ENCODE results near the gene CP. TPM values are rescaled to one million over a fixed set of nuclear protein-coding genes. Genes with fewer than 3 reads are reported as not detected.
"Not testable (repeated sequence)": the region's sequence is repeated elsewhere in the genome, so short reads cannot be mapped to it uniquely, and the experiment has no call there.

CP gene
- polyA plus RNA-seq, 3 donors, result 0.04 TPM; not detected in 2

GRCh38 chr3:149198611-149199010 lies 23.0 kb downstream of the CP start:
- no peak for DNase-seq
- Mint-ChIP-seq H3K27me3 (ENCODE audit: low read depth in 3 of 3) (peaks cover 1 to 6% (median 5%) of the 10 kb centered on the region in 3 donors), H3K4me1 (peaks cover 11% of the 10 kb centered on the region), H3K4me3 (no peak overlapping the region), H3K9me3 (no peaks in the 10 kb centered on the region), H3K36me3 (no peaks in the 10 kb centered on the region), H3K27ac (no peak overlapping the region)
- no peak overlapping the region for H3K4me3 ChIP-seq (replicated peaks in 1 of 3; ENCODE audit: low read depth in 2 of 3, low read length in 3 of 3)
- H3K4me1 ChIP-seq (ENCODE audit: control insufficient read depth in 1 of 2, insufficient read depth in 2 of 2, low read length in 2 of 2), result peaks cover 4 to 5% of the 10 kb centered on the region in 2 donors
- intact Hi-C loops (cut with micrococcal nuclease), result no loop called here
- H3K9me3 ChIP-seq (replicated peaks in 1 of 2; ENCODE audit: control insufficient read depth in 1 of 2, insufficient read depth in 1 of 2, low read length in 2 of 2), result no peaks in the 10 kb centered on the region
- no peak overlapping the region for H3K4me2 ChIP-seq (replicated peaks; ENCODE audit: extremely low read depth, low read length, poor library complexity, severe bottlenecking)
- TF ChIP-seq CTCF (IDR thresholded peaks at IDR 0.05), result no peak
- 87% methylated on average over 4 of the region's 7 CpGs for WGBS (ENCODE audit: insufficient coverage)
- H3K27me3 ChIP-seq (ENCODE audit: control insufficient read depth in 2 of 2, insufficient read depth in 2 of 2, low read length in 2 of 2), result no peaks in the 10 kb centered on the region
- no peaks in the 10 kb centered on the region for H3K79me2 ChIP-seq (ENCODE audit: insufficient read depth, low read length)
- no peak overlapping the region for H3K9ac ChIP-seq (ENCODE audit: insufficient read depth, low read length, poor library complexity, severe bottlenecking)
- H3K27ac ChIP-seq (ENCODE audit: low read depth in 1 of 2, low read length in 2 of 2), result no peak overlapping the region
- H3K36me3 ChIP-seq (replicated peaks in 1 of 2; ENCODE audit: control insufficient read depth in 1 of 2, insufficient read depth in 2 of 2, low read length in 2 of 2), result no peaks in the 10 kb centered on the region
- H4K20me1 ChIP-seq (ENCODE audit: insufficient read depth, low read length), result no peaks in the 10 kb centered on the region
- H2AFZ ChIP-seq (ENCODE audit: insufficient read depth, low read depth, low read length, poor library complexity, severe bottlenecking), result no peak overlapping the region

- Histone ChIP-seq H2AFZ (ENCODE audit: insufficient read depth, low read depth, low read length, poor library complexity, severe bottlenecking) (no peak overlapping the region), H3K4me3 (replicated peaks in 1 of 3; ENCODE audit: low read depth in 2 of 3, low read length in 3 of 3) (no peak overlapping the region), H3K27ac (ENCODE audit: low read depth in 1 of 2, low read length in 2 of 2) (no peak overlapping the region), H3K4me2 (replicated peaks; ENCODE audit: extremely low read depth, low read length, poor library complexity, severe bottlenecking) (no peak overlapping the region), H3K79me2 (ENCODE audit: insufficient read depth, low read length) (no peaks in the 10 kb centered on the region), H3K27me3 (ENCODE audit: control insufficient read depth in 2 of 2, insufficient read depth in 2 of 2, low read length in 2 of 2) (no peaks in the 10 kb centered on the region), H3K9me3 (replicated peaks in 1 of 2; ENCODE audit: control insufficient read depth in 1 of 2, insufficient read depth in 1 of 2, low read length in 2 of 2) (no peaks in the 10 kb centered on the region), H3K9ac (ENCODE audit: insufficient read depth, low read length, poor library complexity, severe bottlenecking) (no peak overlapping the region), H3K4me1 (ENCODE audit: control insufficient read depth in 1 of 2, insufficient read depth in 2 of 2, low read length in 2 of 2) (no peaks in the 10 kb centered on the region), H4K20me1 (ENCODE audit: insufficient read depth, low read length) (no peaks in the 10 kb centered on the region), H3K36me3 (replicated peaks in 1 of 2; ENCODE audit: control insufficient read depth in 1 of 2, insufficient read depth in 2 of 2, low read length in 2 of 2) (no peaks in the 10 kb centered on the region)
- peaks cover 9% of the 10 kb centered on the region for H3K4me1 Mint-ChIP-seq
- H3K4me3 Mint-ChIP-seq, result no peak overlapping the region
- H3K27ac Mint-ChIP-seq, result no peak overlapping the region
- peaks cover 1 to 6% (median 5%) of the 10 kb centered on the region in 3 donors for H3K27me3 Mint-ChIP-seq (ENCODE audit: low read depth in 3 of 3)
- no peak for DNase-seq
- H3K36me3 Mint-ChIP-seq, result no peaks in the 10 kb centered on the region
- intact Hi-C loops (cut with micrococcal nuclease), result no loop called here
- WGBS (ENCODE audit: insufficient coverage), result no CpG with 5 or more reads among the region's 5 CpGs
- no peak for TF ChIP-seq CTCF (IDR thresholded peaks at IDR 0.05)
- no peaks in the 10 kb centered on the region for H3K9me3 Mint-ChIP-seq
These were observed 24.0 kb downstream of the CP start for GRCh38 chr3:149197669-149198068.

- H2AFZ ChIP-seq (ENCODE audit: insufficient read depth, low read depth, low read length, poor library complexity, severe bottlenecking); H4K20me1 ChIP-seq (ENCODE audit: insufficient read depth, low read length); H3K4me1 ChIP-seq (ENCODE audit: control insufficient read depth in 1 of 2, insufficient read depth in 2 of 2, low read length in 2 of 2); H3K9me3 ChIP-seq (replicated peaks in 1 of 2; ENCODE audit: control insufficient read depth in 1 of 2, insufficient read depth in 1 of 2, low read length in 2 of 2); H3K36me3 Mint-ChIP-seq; H3K79me2 ChIP-seq (ENCODE audit: insufficient read depth, low read length); H3K36me3 ChIP-seq (replicated peaks in 1 of 2; ENCODE audit: control insufficient read depth in 1 of 2, insufficient read depth in 2 of 2, low read length in 2 of 2); H3K27me3 ChIP-seq (ENCODE audit: control insufficient read depth in 2 of 2, insufficient read depth in 2 of 2, low read length in 2 of 2); H3K4me2 ChIP-seq (replicated peaks; ENCODE audit: extremely low read depth, low read length, poor library complexity, severe bottlenecking); H3K9ac ChIP-seq (ENCODE audit: insufficient read depth, low read length, poor library complexity, severe bottlenecking); H3K4me3 Mint-ChIP-seq; H3K4me3 ChIP-seq (replicated peaks in 1 of 3; ENCODE audit: low read depth in 2 of 3, low read length in 3 of 3); H3K27me3 Mint-ChIP-seq (ENCODE audit: low read depth in 3 of 3); H3K4me1 Mint-ChIP-seq; H3K27ac ChIP-seq (ENCODE audit: low read depth in 1 of 2, low read length in 2 of 2); intact Hi-C loops (cut with micrococcal nuclease); DNase-seq; H3K9me3 Mint-ChIP-seq: not testable (repeated sequence)
- peak overlapping the region in 1 of 7 donors; percentile 78 for H3K27ac Mint-ChIP-seq
- WGBS (ENCODE audit: insufficient coverage), result 94% methylated on average over 2 of the region's 12 CpGs
These were observed 24.6 kb downstream of the CP start for GRCh38 chr3:149196805-149197592.

Data from CD14-positive monocyte (primary cell).